Ovary (tissue), 10 donors: ENCODE results near the gene CXCL3. TPM values are rescaled to one million over a fixed set of nuclear protein-coding genes. Genes with fewer than 3 reads are reported as not detected.

Experiments
- DNase-seq, 5 donors: peaks; one replicate each; pipeline ENCODE4 v3.0.0-alpha.2; 2019 to 2020
- H3K27ac ChIP-seq, 2 donors: fragments of 200-600 bp; one replicate each; pipeline versions ENCODE4 v1.5.1 to v1.8.0; 2019 to 2022
- H3K27me3 ChIP-seq: fragments of 200-600 bp; one replicate; pipeline ENCODE4 v1.8.0; 2022
- H3K36me3 ChIP-seq: fragments of 200-600 bp; sonication (generic); one replicate; pipeline ENCODE4 v1.5.1; 2019
- H3K4me1 ChIP-seq: one replicate; pipeline ENCODE4 v1.8.1; 2013; ENCODE audit warnings: mild to moderate bottlenecking, moderate library complexity; ENCODE audit not compliant: insufficient read depth
- H3K4me3 ChIP-seq: fragments of 200-600 bp; sonication (generic); one replicate; pipeline ENCODE4 v1.5.1; 2017
- H3K9me3 ChIP-seq, 2 donors: fragments of 200-600 bp in 1 of 2; sonication (generic) in 1 of 2; one replicate each; pipeline versions ENCODE4 v1.5.1 to v1.8.1; 2013 to 2019; ENCODE audit warnings: mild to moderate bottlenecking in 1 of 2, moderate library complexity in 1 of 2
- EP300 ChIP-seq: sonication (generic); formaldehyde crosslinking; IDR thresholded peaks from one replicate; pipeline ENCODE4 v1.6.1; 2017; ENCODE audit warnings: antibody characterized with exemption
- POLR2A ChIP-seq: fragments of 450-650 bp; IDR thresholded peaks from one replicate; pipeline ENCODE4 v1.6.1; 2017; ENCODE audit warnings: antibody characterized with exemption, mild to moderate bottlenecking, moderate library complexity
- WGBS, 3 donors: extraction: QIAGEN DNeasy Blood & Tissue Kit in 1 of 3; methylation state at CpG; one replicate each; pipeline versions ENCODE4 v1.1.5 to v1.1.7; 2013 to 2017; 5-methylcytosine and 5-hydroxymethylcytosine counted together
- intact Hi-C, 4 donors: fragments of 100-400 bp; cut with DNase I; formaldehyde crosslinking; loops; one replicate each; pipeline versions ENCODE4 v1.11.0 to v1.15.1; 2022 to 2023
- long read RNA-seq, 3 donors: library from polyadenylated mRNA in 2 of 3; unstranded in 2 of 3; transcript quantifications; one replicate each; pipeline ENCODE4 v2.0.0 and lab custom pipeline, GENCODE V29; 2021 to 2026
- polyA plus RNA-seq, 2 donors: library from polyadenylated mRNA; stranded (reverse); fragments of 200-250 nt in 1 of 2; fragments of 350-450 nt in 1 of 2; fragmentation: Illumina TruSeq in 1 of 2; extraction: RNeasy Lipid Tissue Mini Kit (QIAGEN cat#74804) in 1 of 2; gene quantifications; one replicate each; pipeline ENCODE4 v1.2.3, GENCODE V29; 2013 to 2014
- total RNA-seq, 7 donors: library from RNA; depleted of rRNA in 2 of 7; stranded (reverse); fragments of >200 nt in 2 of 7; fragmentation: NEBNext Ultra II Directional in 3 of 7; extraction: Animal tissue kit (Norgen Biotek cat#: 25700) in 3 of 7; gene quantifications; one replicate each; pipeline versions ENCODE4 v1.1.0 to v1.2.4, GENCODE V29; 2016 to 2023
- TF ChIP-seq, protein P1 (sequence below), 3 donors: fragments of 450-650 bp in 2 of 3; fragments of 200-600 bp in 1 of 3; IDR thresholded peaks; one replicate each; pipeline versions ENCODE4 v1.5.1 to v1.8.0; 2016 to 2022; ENCODE audit warnings: antibody characterized with exemption in 3 of 3, mild to moderate bottlenecking in 1 of 3
- donor health status: DM: no; HTN: no; CAD: no; lungs with moderate emphysema.
- donor health status: DM: no; HTN: no; CAD: no.
- donor health status: Bipolar disorder and iron deficiency.
- donor health status: DM: yes; HTN: yes; CAD: no.
- donor health status: DM: no; HTN: no; CAD: no.
- donor health status: DM: yes; HTN: yes; CAD: no.

CXCL3 gene
- total RNA-seq: 10 to 100 TPM in 1 of 7 donors, 1 to 10 TPM in 1, under 1 TPM in 5; 0.25 to 17.5 (median 0.54) TPM
- polyA plus RNA-seq: 1 to 10 TPM in 1 of 2 donors, under 1 TPM in 1; 0.72 to 1.1 TPM
- long read RNA-seq, donor 1: 0 reads
- long read RNA-seq, donor 2: 0 reads
- long read RNA-seq, donor 3: 0 reads

DNA sequence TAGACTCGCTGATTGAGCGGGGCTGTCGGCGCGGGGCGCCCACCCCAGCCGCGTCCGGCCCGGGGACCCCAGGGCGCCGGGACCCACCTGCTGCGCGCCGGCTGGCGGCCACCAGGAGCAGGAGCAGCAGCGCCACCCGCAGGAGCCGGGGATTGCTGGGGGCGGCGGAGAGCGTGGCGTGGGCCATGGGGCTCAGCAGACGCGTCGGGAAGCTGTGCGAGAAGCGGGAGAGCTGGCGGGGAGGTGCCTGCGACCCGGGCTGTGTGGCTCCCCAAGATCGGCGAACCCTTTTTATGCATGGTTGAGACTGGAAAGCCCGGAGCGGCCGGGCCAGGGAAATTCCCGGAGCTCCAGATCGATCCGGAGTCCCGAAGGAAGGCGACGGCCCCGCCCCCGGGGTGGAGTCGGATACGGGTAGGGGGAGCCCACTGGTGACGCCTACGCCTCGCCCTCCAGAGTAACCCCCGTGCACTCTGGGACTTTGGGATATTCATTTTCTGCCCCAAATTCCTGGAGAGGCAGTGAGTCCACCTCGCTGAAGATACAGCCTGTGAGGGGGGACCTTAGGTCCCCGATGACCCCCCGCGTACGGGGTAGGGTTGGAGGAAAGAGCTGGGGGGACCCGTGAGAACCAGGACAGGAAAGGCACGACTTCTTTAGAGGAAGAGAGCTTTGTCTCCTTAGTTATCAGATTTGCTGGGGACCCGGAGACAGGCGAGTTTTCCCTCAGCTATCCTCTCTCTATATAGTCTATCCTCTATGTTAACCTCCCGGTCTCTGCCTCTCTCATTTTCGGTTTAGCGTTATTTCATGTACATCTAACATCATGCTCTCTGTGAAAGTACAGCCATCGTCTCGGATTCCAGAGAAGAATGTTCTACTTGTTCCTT is at the start of gene CXCL3:
TSS of gene CXCL3 (minus strand) at position 265 of the 890 bp plus-strand sequence. CDS start at position 187, 78 bp downstream.
- no peak within 1 kb of the TSS for H3K27ac ChIP-seq
- no peaks in the 10 kb centered on the region for H3K36me3 ChIP-seq
- H3K4me1 ChIP-seq: peaks cover 2% of the 10 kb centered on the region
- intact Hi-C loops: no loop called here
- TF ChIP-seq POLR2A: no peak
- TF ChIP-seq, protein P1, sequence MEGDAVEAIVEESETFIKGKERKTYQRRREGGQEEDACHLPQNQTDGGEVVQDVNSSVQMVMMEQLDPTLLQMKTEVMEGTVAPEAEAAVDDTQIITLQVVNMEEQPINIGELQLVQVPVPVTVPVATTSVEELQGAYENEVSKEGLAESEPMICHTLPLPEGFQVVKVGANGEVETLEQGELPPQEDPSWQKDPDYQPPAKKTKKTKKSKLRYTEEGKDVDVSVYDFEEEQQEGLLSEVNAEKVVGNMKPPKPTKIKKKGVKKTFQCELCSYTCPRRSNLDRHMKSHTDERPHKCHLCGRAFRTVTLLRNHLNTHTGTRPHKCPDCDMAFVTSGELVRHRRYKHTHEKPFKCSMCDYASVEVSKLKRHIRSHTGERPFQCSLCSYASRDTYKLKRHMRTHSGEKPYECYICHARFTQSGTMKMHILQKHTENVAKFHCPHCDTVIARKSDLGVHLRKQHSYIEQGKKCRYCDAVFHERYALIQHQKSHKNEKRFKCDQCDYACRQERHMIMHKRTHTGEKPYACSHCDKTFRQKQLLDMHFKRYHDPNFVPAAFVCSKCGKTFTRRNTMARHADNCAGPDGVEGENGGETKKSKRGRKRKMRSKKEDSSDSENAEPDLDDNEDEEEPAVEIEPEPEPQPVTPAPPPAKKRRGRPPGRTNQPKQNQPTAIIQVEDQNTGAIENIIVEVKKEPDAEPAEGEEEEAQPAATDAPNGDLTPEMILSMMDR (IDR thresholded peaks at IDR 0.05): peak in 1 of 3 donors; percentile 44
- 0 to 1% (median 1%) methylated on average over 43 to 58 of the region's 64 CpGs for WGBS, 3 donors
- H3K9me3 ChIP-seq: no peaks in the 10 kb centered on the region
- H3K4me3 ChIP-seq: peak within 1 kb of the TSS; percentile 43
- DNase-seq: peak; percentile 26 to 62 (median 51)
- H3K27me3 ChIP-seq: no peaks in the 10 kb centered on the region

DNA sequence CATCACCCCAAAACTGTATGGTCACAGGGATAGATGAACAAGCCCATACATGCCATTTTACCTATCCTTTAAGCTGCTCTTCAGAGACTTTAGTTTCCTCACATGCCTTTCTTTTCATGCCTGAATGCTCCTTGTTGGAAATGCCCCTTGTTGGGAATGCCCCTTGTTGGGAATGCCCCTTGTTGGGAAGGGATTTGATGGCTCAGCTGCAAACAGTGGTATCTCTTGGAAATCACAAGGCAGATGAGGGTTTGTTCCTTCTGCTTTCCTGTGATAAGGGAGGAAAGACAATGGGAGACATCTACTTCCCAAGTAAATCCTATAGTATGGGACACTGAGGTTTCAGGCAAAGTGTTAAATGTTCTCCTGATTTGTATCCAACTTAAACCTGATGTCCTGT is 49.0 kb upstream of the CXCL3 start:
- Histone ChIP-seq H3K36me3 (no peaks in the 10 kb centered on the region), H3K9me3 (no peaks in the 10 kb centered on the region), H3K27me3 (no peaks in the 10 kb centered on the region), H3K4me3 (no peak overlapping the region), H3K27ac (no peak overlapping the region), H3K4me1 (no peaks in the 10 kb centered on the region)
- TF ChIP-seq EP300 (no peak), POLR2A (no peak)
- TF ChIP-seq, protein P1 (IDR thresholded peaks at IDR 0.05): no peak
- DNase-seq: no peak
- intact Hi-C loops: no loop called here

DNA sequence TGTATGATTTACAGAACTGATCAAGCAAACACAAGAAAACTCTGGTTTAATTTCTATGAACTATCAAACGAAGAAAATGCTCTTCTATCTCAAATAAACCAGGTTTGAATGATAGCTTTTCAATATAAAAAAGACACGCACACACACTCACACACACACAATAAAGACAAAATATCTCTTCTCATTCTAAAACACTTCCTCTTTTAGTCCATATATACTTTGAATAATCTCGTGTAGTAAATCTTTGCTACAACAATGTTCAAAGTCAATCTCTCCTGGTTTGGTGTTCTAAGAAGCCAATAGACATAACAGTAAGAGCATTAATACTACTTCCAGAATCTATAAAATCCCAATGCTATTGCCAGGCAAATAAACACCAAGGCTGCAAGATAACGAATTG is 47.2 kb upstream of the CXCL3 start:
- TF ChIP-seq POLR2A (no peak), EP300 (no peak)
- TF ChIP-seq, protein P1 (IDR thresholded peaks at IDR 0.05): no peak
- Histone ChIP-seq H3K4me1 (no peaks in the 10 kb centered on the region), H3K27ac (no peak overlapping the region), H3K27me3 (no peaks in the 10 kb centered on the region), H3K9me3 (no peaks in the 10 kb centered on the region), H3K4me3 (no peak overlapping the region), H3K36me3 (no peaks in the 10 kb centered on the region)
- intact Hi-C loops: no loop called here
- WGBS, 3 donors: 74 to 84% (median 76%) methylated on average over 4 of the region's 4 CpGs
- no peak for DNase-seq

DNA sequence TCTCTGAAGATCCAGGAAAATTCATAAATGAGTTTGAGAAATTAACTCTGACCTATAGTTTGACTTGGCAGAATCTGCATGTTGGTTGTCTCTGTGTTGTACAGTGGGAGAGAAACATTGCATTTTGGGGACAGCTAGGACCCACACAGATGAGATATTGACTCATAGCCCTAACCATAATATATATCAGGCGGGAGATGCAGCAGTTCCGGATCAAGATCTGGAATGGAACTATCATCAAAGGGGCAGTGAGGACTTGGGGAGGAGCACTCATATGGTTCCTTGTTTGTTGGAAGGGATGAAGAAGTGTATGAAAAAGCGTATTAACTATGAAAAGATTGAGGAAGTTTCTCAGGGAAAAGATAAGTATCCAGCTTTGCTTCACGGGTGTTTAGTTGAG is 46.5 kb upstream of the CXCL3 start:
- 80 to 90% (median 81%) methylated on average over 4 of the region's 4 CpGs for WGBS, 3 donors
- DNase-seq: no peak
- intact Hi-C loops: no loop called here

More for the DNA sequence above, 46.5 kb upstream of the CXCL3 start:
- TF ChIP-seq POLR2A (no peak), EP300 (no peak)
- TF ChIP-seq, protein P1 (IDR thresholded peaks at IDR 0.05): no peak
- H3K9me3 ChIP-seq: no peaks in the 10 kb centered on the region
- no peaks in the 10 kb centered on the region for H3K4me1 ChIP-seq
- H3K27me3 ChIP-seq: no peaks in the 10 kb centered on the region
- no peaks in the 10 kb centered on the region for H3K36me3 ChIP-seq
- H3K27ac ChIP-seq: no peak overlapping the region
- H3K4me3 ChIP-seq: no peak overlapping the region
